GM18517 (cell line): ENCODE measurements around the gene AMER2.

ENCODE experiments used
- ATAC-seq: cut with Tn5 transposase; IDR thresholded peaks from one replicate; pipeline ENCODE4 v1.9.1; 2021; ENCODE audit warnings: mild to moderate bottlenecking, moderate library complexity; ENCODE audit not compliant: unreplicated experiment

AMER2 gene

GRCh38 chr13:25157681-25158080, 14.4 kb downstream of the AMER2 start:
- ATAC-seq, result no peak

GRCh38 chr13:25153736-25154135, 18.4 kb downstream of the AMER2 start:
- ATAC-seq, result no peak

GRCh38 chr13:25151626-25152195, 20.4 kb downstream of the AMER2 start:
- no peak for ATAC-seq

- no peak for ATAC-seq
Observed at GRCh38 chr13:25149711-25150110, 22.4 kb downstream of the AMER2 start.

GRCh38 chr13:25148402-25148771, 23.7 kb downstream of the AMER2 start:
- no peak for ATAC-seq

GRCh38 chr13:25147638-25148401, 24.3 kb downstream of the AMER2 start:
- no peak for ATAC-seq

- no peak for ATAC-seq
Observed at GRCh38 chr13:25143706-25144105, 28.4 kb downstream of the AMER2 start.

GRCh38 chr13:25141042-25141441, 31.0 kb downstream of the AMER2 start:
- ATAC-seq, result no peak

GRCh38 chr13:25137788-25138115, 34.3 kb downstream of the AMER2 start:
- ATAC-seq, result no peak

GRCh38 chr13:25136880-25137787, 35.0 kb downstream of the AMER2 start:
- ATAC-seq, result no peak

- no peak for ATAC-seq
Observed at GRCh38 chr13:25135896-25136295, 36.2 kb downstream of the AMER2 start.

GRCh38 chr13:25132751-25133390, 39.2 kb downstream of the AMER2 start:
- no peak for ATAC-seq

- ATAC-seq, result no peak
Observed at GRCh38 chr13:25131881-25132420, 40.1 kb downstream of the AMER2 start.

- no peak for ATAC-seq
Observed at GRCh38 chr13:25130944-25131343, 41.1 kb downstream of the AMER2 start.

- no peak for ATAC-seq
Observed at GRCh38 chr13:25118378-25118905, 53.6 kb downstream of the AMER2 start.

GRCh38 chr13:25117312-25117711, 54.8 kb downstream of the AMER2 start:
- no peak for ATAC-seq

GRCh38 chr13:25116044-25116443, 56.0 kb downstream of the AMER2 start:
- ATAC-seq, result no peak

- ATAC-seq, result no peak
Observed at GRCh38 chr13:25114220-25114619, 57.9 kb downstream of the AMER2 start.

GRCh38 chr13:25112695-25113255, 59.3 kb downstream of the AMER2 start:
- ATAC-seq, result no peak
